Measurements from ENCODE around the gene CNTRL.

The CNTRL gene

DNA sequence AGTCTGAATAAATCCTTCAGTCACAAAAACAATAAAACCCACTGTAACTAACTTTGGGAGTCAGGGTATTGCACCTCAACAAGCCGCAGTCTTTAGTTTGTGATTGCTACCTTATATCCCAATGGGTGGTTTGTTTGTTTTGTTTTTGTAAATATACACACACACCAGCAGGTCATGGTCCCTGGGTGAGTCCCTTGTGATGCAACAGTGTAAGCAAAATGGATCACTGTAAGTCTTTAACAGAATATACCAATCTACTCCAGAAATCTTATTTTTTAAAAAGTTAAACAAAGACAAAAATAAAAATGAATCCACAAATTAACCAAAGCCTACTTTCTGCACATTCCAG lies 104.6 kb downstream of the CNTRL start:
- in situ Hi-C loops (cut with HindIII; ENCODE audit: low sequenced_read_pairs) = loop anchor here (25.0 kb wide), 1 partner anchor 167 kb away; no protein-coding TSS in a partner anchor

- in situ Hi-C loops (cut with HindIII; ENCODE audit: low sequenced_read_pairs) = loop anchor here (25.0 kb wide), 1 partner anchor 168 kb away; no protein-coding TSS in a partner anchor
These were observed 105.4 kb downstream of the CNTRL start for GRCh38 chr9:121179930-121180681.

DNA sequence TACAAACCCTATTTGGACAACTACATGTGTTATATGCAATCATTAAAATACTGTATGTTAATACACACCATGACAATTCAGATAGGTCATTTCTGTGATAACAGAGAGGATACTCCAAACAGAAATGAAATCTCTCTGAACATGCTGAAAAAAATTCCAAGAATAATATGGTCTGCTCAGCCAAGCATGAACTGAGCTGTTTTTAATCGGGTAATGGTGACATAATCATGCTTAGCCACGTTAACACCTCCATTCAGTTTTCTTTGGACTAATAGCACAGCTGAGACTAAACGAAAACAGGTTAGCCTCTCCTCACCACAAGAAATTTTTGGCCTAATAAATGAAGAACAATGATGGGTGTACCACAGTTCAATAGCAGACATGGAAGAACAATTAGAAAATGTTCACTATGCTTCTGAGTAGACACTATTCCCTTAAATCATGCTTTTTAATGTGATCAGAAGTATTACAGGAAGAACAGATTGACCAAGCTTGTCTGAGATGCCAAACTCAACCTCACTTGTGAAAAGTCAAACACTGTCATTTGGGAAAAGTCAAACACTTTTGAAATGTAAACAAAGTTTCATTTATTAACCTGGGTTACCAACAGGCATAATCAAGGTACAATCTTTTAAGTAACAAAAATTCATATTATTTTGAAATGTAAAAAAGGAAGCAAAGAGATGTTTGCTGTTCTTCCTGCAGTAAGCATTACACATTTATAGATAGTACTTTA lies 107.5 kb downstream of the CNTRL start:
- in situ Hi-C loops (cut with HindIII; ENCODE audit: low sequenced_read_pairs) = loop anchor here (25.0 kb wide), 1 partner anchor 170 kb away; no protein-coding TSS in a partner anchor

- in situ Hi-C loops (cut with HindIII; ENCODE audit: low sequenced_read_pairs) = loop anchor here (25.0 kb wide), 1 partner anchor 171 kb away; no protein-coding TSS in a partner anchor
These were observed 108.2 kb downstream of the CNTRL start for GRCh38 chr9:121182989-121183388.

DNA sequence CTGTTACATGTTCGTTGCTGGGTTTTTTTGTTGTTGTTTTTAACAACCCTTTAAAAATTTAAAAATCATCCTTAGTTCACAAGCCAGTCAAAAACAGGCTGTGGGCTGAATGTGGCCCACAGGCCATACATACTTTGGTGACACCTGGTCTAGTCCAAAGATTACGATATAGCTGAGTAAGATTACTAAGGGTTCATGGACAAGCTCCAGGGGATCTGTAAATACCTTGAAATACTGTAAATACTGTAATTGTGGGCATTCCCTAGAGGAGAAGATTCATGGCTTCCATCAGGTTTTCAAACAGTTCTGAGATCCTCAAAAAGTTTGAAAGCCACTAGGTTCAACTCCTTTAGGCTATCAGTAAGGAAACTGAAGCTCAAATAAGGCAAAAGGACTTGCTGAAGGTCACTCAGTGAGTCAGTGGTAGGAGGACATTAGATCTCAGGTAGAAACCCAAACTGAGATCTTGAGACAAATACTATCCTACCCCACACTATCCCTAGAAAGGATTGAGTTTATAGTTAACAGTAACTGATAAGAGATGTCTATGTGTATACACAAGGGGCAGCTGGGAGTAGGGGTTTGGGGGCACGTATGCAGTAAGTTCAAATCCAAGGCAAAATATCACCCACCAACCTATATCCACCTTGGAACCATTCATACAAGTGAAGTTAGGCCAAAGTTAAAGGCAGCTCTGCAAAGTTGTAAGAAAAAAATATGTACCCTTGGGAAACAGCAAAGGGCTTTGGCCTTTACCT lies 109.1 kb downstream of the CNTRL start:
- in situ Hi-C loops (cut with HindIII; ENCODE audit: low sequenced_read_pairs) = loop anchor here (25.0 kb wide), 1 partner anchor 172 kb away; no protein-coding TSS in a partner anchor

DNA sequence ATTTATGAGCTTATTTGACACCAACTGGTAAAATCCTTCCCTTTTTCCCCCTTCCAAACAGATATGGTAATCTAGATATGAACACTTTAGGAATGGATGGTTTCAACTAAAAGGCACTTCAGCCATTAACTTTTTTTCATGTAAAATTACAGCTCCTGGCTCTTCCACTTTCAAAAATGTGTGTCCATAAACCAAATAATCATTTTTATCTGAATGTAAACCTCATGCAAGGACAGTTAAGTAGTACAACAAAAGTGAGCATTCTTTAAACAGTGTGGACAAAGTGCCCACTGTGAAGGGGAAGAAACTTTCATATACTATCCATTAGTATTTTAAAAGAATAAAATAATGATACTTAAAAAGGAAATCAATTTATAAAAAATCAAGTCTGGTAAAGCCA lies 109.7 kb downstream of the CNTRL start:
- in situ Hi-C loops (cut with HindIII; ENCODE audit: low sequenced_read_pairs) = loop anchor here (25.0 kb wide), 1 partner anchor 172 kb away; no protein-coding TSS in a partner anchor

DNA sequence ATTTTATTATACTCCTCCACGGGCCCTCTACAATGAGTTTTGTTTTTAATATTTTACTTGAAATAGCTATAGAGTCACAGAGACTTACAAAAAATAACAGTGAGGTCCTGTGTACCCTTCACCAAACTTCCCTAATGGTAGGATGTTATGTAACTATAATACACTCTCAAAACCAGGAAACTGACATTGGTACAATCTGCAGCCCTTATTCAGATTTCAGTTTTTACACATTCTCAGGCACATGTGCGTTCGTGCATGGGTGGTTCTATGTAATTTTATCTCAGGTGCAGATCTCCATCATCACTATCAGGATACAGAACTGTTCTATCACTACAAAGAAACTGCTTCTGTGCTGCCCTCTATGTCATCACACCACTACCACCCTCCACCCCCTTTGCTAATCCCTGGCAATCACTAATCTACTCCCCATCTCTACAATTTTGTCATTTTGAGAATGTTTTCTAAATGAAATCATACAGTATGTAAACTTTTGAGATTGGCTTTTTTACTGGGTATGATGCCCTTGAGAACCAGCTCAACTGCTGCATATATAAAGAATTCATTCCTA lies 110.5 kb downstream of the CNTRL start:
- in situ Hi-C loops (cut with HindIII; ENCODE audit: low sequenced_read_pairs) = loop anchor here (25.0 kb wide), 1 partner anchor 173 kb away; no protein-coding TSS in a partner anchor

GRCh38 chr9:121185774-121186403 lies 111.1 kb downstream of the CNTRL start:
- in situ Hi-C loops (cut with HindIII; ENCODE audit: low sequenced_read_pairs) = loop anchor here (25.0 kb wide), 1 partner anchor 174 kb away; no protein-coding TSS in a partner anchor

DNA sequence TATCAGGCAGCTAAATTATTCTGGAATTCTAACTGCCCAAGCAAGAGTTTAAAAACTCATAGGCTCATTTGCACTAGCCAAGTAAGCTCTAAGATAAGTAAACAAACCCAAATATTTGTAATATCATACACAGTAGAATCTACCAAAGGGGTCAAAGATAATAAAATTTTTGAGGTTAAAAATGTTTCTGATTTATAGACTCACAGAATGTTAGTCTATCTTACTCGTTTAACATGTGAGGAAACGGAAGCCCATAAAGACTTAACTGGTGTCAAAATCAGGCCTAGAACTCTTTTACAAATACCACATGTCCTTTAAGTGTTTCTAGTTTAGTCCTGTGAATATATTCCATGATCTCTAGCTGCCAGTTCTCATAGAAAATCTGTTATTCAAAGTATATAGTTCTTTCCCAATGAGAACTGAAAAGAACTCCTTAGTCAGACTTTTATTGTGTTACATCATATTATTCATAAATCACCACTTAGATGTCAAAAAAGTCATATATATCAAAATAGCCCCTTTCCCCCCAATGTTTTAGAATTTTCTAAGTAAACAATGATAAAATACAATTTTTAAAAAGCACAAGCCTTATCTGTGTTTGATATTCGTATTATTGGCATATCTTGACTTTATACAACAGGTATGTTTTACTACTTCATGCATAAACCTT lies 113.0 kb downstream of the CNTRL start:
- in situ Hi-C loops (cut with HindIII; ENCODE audit: low sequenced_read_pairs) = loop anchor here (25.0 kb wide), 1 partner anchor 175 kb away; no protein-coding TSS in a partner anchor

GRCh38 chr9:121189006-121189405 lies 114.3 kb downstream of the CNTRL start:
- in situ Hi-C loops (cut with HindIII; ENCODE audit: low sequenced_read_pairs) = loop anchor here (25.0 kb wide), 1 partner anchor 177 kb away; no protein-coding TSS in a partner anchor

GRCh38 chr9:121189660-121190059 lies 114.9 kb downstream of the CNTRL start:
- in situ Hi-C loops (cut with HindIII; ENCODE audit: low sequenced_read_pairs) = loop anchor here (25.0 kb wide), 1 partner anchor 177 kb away; no protein-coding TSS in a partner anchor

DNA sequence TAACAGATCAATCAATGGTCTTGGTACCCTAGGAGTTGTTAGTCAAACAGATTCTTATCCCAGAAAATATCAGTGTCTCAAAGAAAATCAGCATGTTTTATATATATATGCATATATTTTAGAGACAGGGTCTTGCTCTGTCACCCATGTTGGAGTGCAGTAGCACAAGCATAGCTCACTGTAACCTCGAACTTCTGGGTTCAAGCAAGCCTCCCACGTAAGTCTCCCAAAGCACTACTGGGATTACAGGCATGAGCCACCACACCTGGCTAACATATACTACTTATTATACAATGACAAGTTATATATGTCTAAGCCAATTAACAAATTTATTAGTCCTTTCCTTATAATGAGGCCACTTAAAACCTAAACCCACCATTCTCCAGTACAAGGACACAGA lies 116.5 kb downstream of the CNTRL start:
- in situ Hi-C loops (cut with HindIII; ENCODE audit: low sequenced_read_pairs) = loop anchor here (25.0 kb wide), 1 partner anchor 179 kb away; no protein-coding TSS in a partner anchor

- in situ Hi-C loops (cut with HindIII; ENCODE audit: low sequenced_read_pairs) = loop anchor here (25.0 kb wide), 1 partner anchor 180 kb away; no protein-coding TSS in a partner anchor
These were observed 117.8 kb downstream of the CNTRL start for GRCh38 chr9:121192518-121192917.

GRCh38 chr9:121192959-121193640 lies 118.3 kb downstream of the CNTRL start:
- in situ Hi-C loops (cut with HindIII; ENCODE audit: low sequenced_read_pairs) = loop anchor here (25.0 kb wide), 1 partner anchor 181 kb away; no protein-coding TSS in a partner anchor

DNA sequence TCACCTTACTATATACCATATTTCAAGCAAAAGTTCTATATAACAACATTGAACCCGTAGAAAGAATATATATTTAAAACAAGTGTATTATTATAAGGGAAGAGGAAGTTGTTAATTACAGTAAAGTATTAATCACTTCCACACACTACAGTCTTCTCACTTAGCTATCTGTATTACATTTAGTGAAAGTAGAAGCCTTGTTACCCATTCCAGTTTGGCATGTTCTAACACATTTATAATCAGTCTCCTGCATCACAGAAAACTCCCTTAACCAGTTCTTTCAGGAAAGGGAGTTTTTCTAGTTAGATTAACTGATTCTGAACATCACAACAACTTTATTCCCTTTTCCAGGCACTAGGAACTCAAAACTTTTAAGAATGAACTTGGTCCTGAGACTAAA lies 120.0 kb downstream of the CNTRL start:
- in situ Hi-C loops (cut with HindIII; ENCODE audit: low sequenced_read_pairs) = loop anchor here (25.0 kb wide), 1 partner anchor 182 kb away; no protein-coding TSS in a partner anchor

DNA sequence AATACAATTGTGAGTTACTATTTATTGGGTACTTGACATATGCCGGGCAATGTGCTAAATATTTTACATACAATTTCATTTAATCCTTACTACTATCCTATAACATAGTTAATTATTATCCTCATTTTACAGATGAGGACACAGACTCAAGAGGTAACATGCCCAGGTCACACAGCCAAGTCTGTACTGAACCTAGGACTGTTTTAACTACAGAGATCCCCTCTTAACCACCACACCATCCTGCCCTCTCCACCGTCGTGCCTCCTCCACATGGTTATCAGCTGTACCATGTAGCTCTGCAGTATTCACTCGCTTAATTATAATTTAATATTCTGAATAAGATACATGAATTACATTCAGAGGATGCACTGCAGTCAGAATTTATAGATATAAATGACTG lies 121.6 kb downstream of the CNTRL start:
- in situ Hi-C loops (cut with HindIII; ENCODE audit: low sequenced_read_pairs) = loop anchor here (25.0 kb wide), 1 partner anchor 184 kb away; no protein-coding TSS in a partner anchor

GRCh38 chr9:121197132-121197531 lies 122.4 kb downstream of the CNTRL start:
- in situ Hi-C loops (cut with HindIII; ENCODE audit: low sequenced_read_pairs) = loop anchor here (25.0 kb wide), 1 partner anchor 185 kb away; no protein-coding TSS in a partner anchor

- in situ Hi-C loops (cut with HindIII; ENCODE audit: low sequenced_read_pairs) = loop anchor here (25.0 kb wide), 1 partner anchor 186 kb away; no protein-coding TSS in a partner anchor
These were observed 123.8 kb downstream of the CNTRL start for GRCh38 chr9:121198512-121199042.
